Measurements from ENCODE around the gene SNCB.

DNA sequence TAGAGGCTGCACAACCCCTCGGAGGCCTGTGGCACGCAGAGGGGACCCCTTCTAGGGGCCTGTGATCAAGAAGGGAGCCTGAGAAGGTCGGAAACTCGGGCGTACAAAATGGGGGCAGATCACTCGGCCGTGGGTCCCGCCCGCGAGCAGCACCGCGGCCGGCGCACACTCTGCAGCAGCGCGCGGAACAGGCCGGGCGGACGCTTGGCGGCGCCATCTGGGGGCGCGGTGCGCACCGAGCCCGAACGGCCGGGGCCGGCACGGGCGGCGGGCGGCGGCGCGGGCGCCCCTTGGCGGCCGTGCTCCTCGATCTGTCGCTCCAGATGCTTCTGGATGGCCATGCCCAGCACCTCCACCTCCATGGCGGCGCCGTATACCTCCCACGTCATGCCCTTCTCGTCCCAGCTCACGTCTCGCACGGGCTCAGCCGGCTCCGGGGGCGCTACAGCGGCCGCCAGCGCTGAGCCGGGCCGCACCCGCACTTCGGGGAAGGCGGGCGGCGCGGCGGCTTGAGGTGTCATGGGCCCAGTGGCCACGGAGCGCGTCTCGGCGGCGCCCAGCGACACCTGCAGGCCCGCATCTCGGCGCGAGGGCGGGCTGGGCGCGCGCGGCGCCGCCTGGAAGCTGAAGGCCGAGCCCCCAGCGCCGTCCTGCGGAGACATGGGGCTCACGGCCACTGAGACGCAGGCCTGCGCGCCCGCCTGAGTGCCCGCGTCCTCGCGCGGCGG is 33.5 kb downstream of the SNCB start:
- TF ChIP-seq EZH2 (IDR thresholded peaks at IDR 0.05; ENCODE audit: insufficient read depth, poor library complexity, severe bottlenecking) (no peak), EZH2phosphoT487 (IDR thresholded peaks at IDR 0.05; ENCODE audit: insufficient read depth, low read depth) (no peak)

Data from GM23248 (cell line).